Skeletal muscle satellite cell (primary cell): ENCODE results near the gene MCM9.
"Not testable (repeated sequence)": the region's sequence is repeated elsewhere in the genome, so short reads cannot be mapped to it uniquely, and the experiment has no call there.

Experiments used
- H3K27me3 ChIP-seq: 2 replicates; pipeline ENCODE4 v1.7.0; 2013; ENCODE audit warnings: low read length; ENCODE audit not compliant: control insufficient read depth, insufficient read depth
- H3K36me3 ChIP-seq: 2 replicates; pipeline ENCODE4 v1.7.0; 2013; ENCODE audit warnings: mild to moderate bottlenecking, control low read depth, low read length; ENCODE audit not compliant: insufficient read depth
- H3K4me1 ChIP-seq: 2 replicates; pipeline ENCODE4 v1.7.0; 2013; ENCODE audit warnings: low read length; ENCODE audit not compliant: control insufficient read depth, insufficient read depth
- H3K4me2 ChIP-seq: 2 replicates; pipeline ENCODE4 v1.7.0; 2013; ENCODE audit warnings: mild to moderate bottlenecking, low read length
- H3K4me3 ChIP-seq: 2 replicates; pipeline ENCODE4 v1.7.0; 2013; ENCODE audit warnings: low read length
- H3K9ac ChIP-seq: 2 replicates; pipeline ENCODE4 v1.7.0; 2013; ENCODE audit warnings: mild to moderate bottlenecking, low read depth, low read length, moderate library complexity
- H3K9me3 ChIP-seq: replicated peaks from 2 replicates; pipeline ENCODE4 v1.7.0; 2013; ENCODE audit warnings: mild to moderate bottlenecking, control low read depth, low read length

MCM9 gene

DNA sequence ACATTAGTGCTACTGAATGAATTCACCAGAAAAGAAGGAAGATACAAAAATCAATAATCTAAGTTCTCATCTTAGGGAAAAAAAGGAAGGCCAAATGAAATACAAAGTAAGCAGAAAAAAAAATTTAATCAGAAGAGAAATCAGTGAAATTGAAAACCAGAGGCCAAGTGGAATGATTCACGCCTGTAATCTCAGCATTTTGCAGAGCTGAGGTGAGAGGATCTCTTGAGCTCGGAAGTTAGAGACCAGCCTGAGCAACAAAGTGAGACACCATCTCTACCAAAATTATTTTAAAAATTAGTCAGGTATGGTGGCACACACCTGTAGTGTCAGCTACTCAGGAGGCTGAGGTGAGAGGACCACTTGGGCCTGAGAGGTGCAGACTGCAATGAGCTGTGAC, 62.2 kb downstream of the MCM9 start:
- H3K9ac ChIP-seq: no peak overlapping the region
- no peak overlapping the region for H3K4me3 ChIP-seq
- H3K36me3 ChIP-seq: no peaks in the 10 kb centered on the region
- no peak overlapping the region for H3K4me2 ChIP-seq
- H3K9me3 ChIP-seq: no peaks in the 10 kb centered on the region
- H3K27me3 ChIP-seq: no peaks in the 10 kb centered on the region
- H3K4me1 ChIP-seq: peaks cover 33% of the 10 kb centered on the region

DNA sequence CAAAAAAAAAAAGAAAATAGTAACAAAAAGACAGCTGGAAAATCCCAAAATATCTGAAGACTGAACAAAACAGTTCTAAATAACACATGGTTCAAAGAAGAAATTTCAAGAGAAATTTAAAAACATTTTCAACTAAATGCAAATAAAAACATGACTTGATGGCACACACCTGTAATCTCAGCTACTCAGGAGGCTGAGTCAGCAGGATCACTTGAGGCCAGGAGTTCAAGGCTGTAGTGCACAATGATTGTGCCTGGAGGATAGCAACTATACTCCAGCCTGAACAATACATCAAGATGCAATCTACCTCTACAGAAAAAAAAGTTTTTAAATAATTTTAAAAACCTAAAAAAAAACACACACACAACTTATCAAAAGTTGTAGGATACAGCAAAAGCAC, 62.6 kb downstream of the MCM9 start:
- Histone ChIP-seq H3K36me3 (no peaks in the 10 kb centered on the region), H3K9ac (no peak overlapping the region), H3K9me3 (no peaks in the 10 kb centered on the region), H3K4me3 (no peak overlapping the region), H3K4me1 (peaks cover 30% of the 10 kb centered on the region), H3K4me2 (no peak overlapping the region), H3K27me3 (no peaks in the 10 kb centered on the region)

- no peak overlapping the region for H3K4me2 ChIP-seq
- no peak overlapping the region for H3K9ac ChIP-seq
- H3K4me3 ChIP-seq: no peak overlapping the region
- H3K27me3 ChIP-seq: no peaks in the 10 kb centered on the region
- no peaks in the 10 kb centered on the region for H3K36me3 ChIP-seq
- no peaks in the 10 kb centered on the region for H3K9me3 ChIP-seq
- peaks cover 21% of the 10 kb centered on the region for H3K4me1 ChIP-seq
Observed at GRCh38 chr6:118871331-118871730, 63.6 kb downstream of the MCM9 start.

GRCh38 chr6:118869894-118870589, 64.9 kb downstream of the MCM9 start:
- Histone ChIP-seq H3K4me3 (no peak overlapping the region), H3K27me3 (no peaks in the 10 kb centered on the region), H3K4me2 (peak overlapping the region; percentile 33), H3K4me1 (peaks cover 12% of the 10 kb centered on the region), H3K36me3 (no peaks in the 10 kb centered on the region), H3K9me3 (no peaks in the 10 kb centered on the region), H3K9ac (no peak overlapping the region)

GRCh38 chr6:118869350-118869749, 65.6 kb downstream of the MCM9 start:
- Histone ChIP-seq H3K36me3 (no peaks in the 10 kb centered on the region), H3K27me3 (no peaks in the 10 kb centered on the region), H3K4me2 (peak overlapping the region; percentile 33), H3K4me3 (no peak overlapping the region), H3K4me1 (peaks cover 12% of the 10 kb centered on the region), H3K9me3 (no peaks in the 10 kb centered on the region), H3K9ac (no peak overlapping the region)

- not testable (repeated sequence) for H3K36me3 ChIP-seq, H3K27me3 ChIP-seq
Observed at GRCh38 chr6:118868901-118869300, 66.1 kb downstream of the MCM9 start.

DNA sequence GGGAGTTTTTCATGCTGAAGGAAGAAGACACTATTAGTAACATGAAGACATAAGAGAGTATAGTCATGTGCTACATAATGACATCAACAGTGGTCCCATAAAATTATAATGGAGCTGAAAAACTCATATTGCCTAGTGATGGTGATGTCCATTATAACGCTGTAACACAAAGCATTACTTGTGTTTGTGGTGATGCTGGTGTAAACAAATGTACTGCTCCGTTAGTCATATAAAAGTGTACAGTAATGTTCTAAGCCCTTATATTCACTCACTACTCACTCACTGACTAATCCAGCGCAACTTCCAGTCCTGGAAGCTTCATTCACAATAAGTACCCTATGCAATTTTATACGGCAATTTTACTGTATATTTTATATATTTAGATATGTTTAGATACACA, 67.8 kb downstream of the MCM9 start:
- H3K4me1 ChIP-seq: peaks cover 9% of the 10 kb centered on the region
- H3K4me3 ChIP-seq: no peak overlapping the region
- H3K9ac ChIP-seq: no peak overlapping the region
- H3K9me3 ChIP-seq: no peaks in the 10 kb centered on the region
- H3K27me3 ChIP-seq: no peaks in the 10 kb centered on the region
- no peak overlapping the region for H3K4me2 ChIP-seq
- no peaks in the 10 kb centered on the region for H3K36me3 ChIP-seq

More at GRCh38 chr6:118868901-118869300, 66.1 kb downstream of the MCM9 start:
- not testable (repeated sequence) for H3K4me3 ChIP-seq, H3K9me3 ChIP-seq, H3K4me2 ChIP-seq, H3K9ac ChIP-seq
- H3K4me1 ChIP-seq: peaks cover 12% of the 10 kb centered on the region

GRCh38 chr6:118865100-118865391, 69.9 kb downstream of the MCM9 start:
- no peak overlapping the region for H3K9ac ChIP-seq
- H3K4me1 ChIP-seq: peaks cover 7% of the 10 kb centered on the region
- no peak overlapping the region for H3K4me3 ChIP-seq
- no peaks in the 10 kb centered on the region for H3K36me3 ChIP-seq
- no peak overlapping the region for H3K4me2 ChIP-seq
- H3K27me3 ChIP-seq: no peaks in the 10 kb centered on the region
- no peaks in the 10 kb centered on the region for H3K9me3 ChIP-seq

DNA sequence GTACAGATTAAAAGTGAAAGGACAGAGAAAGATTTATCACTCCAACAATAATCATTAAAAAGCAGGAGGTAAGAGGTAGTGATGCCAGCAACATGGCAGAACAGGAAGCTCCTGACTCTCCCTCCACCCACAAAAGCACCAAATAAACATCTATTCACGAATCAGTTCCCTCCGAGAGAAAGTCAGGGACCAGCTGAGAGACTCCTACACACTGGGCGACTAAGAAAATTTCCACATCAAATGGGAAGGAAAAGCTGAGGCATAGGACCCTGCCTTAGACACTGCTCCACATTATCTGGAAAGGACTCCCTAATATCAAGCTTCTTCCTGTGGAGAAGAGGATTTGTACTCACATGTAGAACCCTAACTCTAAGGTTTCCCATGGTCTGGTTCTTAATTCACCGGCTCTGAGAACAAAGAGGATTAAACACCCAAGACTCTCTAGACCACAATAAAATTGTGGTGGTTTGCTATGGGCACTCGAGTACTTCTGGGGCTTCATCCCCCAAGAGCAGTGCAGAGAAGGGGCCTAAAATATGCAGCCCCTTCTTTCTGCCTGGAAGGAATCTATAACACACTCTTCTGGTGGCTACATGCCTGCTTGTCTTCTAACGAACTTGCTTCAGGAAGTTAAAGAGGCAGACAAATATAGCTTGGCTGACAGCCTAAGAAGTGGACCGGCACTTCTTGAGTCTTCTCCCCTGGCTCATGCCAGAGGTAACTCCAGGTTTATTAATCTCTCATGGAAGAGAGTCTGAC, 70.4 kb downstream of the MCM9 start:
- Histone ChIP-seq H3K9me3 (no peaks in the 10 kb centered on the region), H3K27me3 (no peaks in the 10 kb centered on the region), H3K4me3 (no peak overlapping the region), H3K9ac (no peak overlapping the region), H3K4me2 (no peak overlapping the region), H3K4me1 (peaks cover 2% of the 10 kb centered on the region), H3K36me3 (no peaks in the 10 kb centered on the region)

DNA sequence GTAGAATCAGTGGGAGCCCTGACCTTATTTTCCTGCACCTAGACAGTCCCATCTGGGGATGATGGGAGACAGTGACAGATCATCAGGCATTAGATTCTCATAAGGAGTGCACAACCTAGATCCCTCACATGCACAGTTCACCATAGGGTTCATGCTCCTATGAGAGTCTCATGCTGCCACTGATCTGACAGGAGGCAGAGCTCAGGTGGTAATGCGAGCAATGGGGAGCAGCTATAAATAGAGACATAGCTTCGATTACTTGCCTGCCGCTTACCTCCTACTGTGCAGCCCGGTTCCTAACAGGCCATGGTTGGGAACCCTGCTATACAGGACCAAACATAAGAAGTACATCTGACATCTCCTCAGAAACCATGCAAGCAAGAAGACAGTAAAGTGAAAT, 72.5 kb downstream of the MCM9 start:
- Histone ChIP-seq H3K9me3 (no peaks in the 10 kb centered on the region), H3K27me3 (no peaks in the 10 kb centered on the region), H3K4me2 (no peak overlapping the region), H3K4me3 (no peak overlapping the region), H3K4me1 (no peaks in the 10 kb centered on the region), H3K36me3 (no peaks in the 10 kb centered on the region), H3K9ac (no peak overlapping the region)

DNA sequence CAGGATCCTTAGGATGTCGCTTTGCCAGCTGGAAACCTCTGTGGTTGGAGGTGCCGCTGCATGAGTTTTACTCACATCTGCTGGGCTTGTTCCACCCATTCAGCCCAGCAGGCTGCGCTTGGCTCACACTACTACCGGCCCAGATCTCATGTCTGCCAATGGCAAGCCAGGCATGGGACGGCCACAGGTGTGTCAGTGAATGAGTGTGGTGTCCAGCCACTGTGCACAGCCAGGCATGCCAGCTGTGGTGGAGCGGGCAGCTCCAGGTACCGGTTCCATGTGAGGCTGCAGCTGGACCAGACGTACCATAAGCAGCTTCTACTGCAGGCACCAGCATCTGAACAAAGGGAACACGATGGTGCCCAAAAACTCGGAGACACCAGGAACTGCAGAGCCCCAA, 74.1 kb downstream of the MCM9 start:
- no peak overlapping the region for H3K9ac ChIP-seq
- no peak overlapping the region for H3K4me2 ChIP-seq
- no peaks in the 10 kb centered on the region for H3K36me3 ChIP-seq
- no peaks in the 10 kb centered on the region for H3K27me3 ChIP-seq
- no peaks in the 10 kb centered on the region for H3K9me3 ChIP-seq
- H3K4me1 ChIP-seq: no peaks in the 10 kb centered on the region
- no peak overlapping the region for H3K4me3 ChIP-seq

GRCh38 chr6:118860363-118860762, 74.6 kb downstream of the MCM9 start:
- Histone ChIP-seq H3K4me1 (no peaks in the 10 kb centered on the region), H3K4me3 (no peak overlapping the region), H3K27me3 (no peaks in the 10 kb centered on the region), H3K36me3 (no peaks in the 10 kb centered on the region), H3K9me3 (no peaks in the 10 kb centered on the region), H3K9ac (no peak overlapping the region), H3K4me2 (no peak overlapping the region)
